GM18951 (cell line): ENCODE data around the gene ALLC.
"Not testable (repeated sequence)": the region's sequence is repeated elsewhere in the genome, so short reads cannot be mapped to it uniquely, and the experiment has no call there.

Experiments used
- POLR2A ChIP-seq: IDR thresholded peaks from 4 replicates; pipeline ENCODE4 v1.6.1; 2011; ENCODE audit warnings: mild to moderate bottlenecking; ENCODE audit not compliant: insufficient read length, insufficient read depth; ENCODE audit errors: extremely low read depth
- in situ Hi-C: fragments of 300-500 bp; cut with MboI; formaldehyde crosslinking; loops from one replicate; pipeline ENCODE4 v1.12.0; 2022; ENCODE audit warnings: low sequenced_read_pairs, mixed read lengths, inconsistent platforms; ENCODE audit not compliant: unreplicated experiment

Gene ALLC

DNA sequence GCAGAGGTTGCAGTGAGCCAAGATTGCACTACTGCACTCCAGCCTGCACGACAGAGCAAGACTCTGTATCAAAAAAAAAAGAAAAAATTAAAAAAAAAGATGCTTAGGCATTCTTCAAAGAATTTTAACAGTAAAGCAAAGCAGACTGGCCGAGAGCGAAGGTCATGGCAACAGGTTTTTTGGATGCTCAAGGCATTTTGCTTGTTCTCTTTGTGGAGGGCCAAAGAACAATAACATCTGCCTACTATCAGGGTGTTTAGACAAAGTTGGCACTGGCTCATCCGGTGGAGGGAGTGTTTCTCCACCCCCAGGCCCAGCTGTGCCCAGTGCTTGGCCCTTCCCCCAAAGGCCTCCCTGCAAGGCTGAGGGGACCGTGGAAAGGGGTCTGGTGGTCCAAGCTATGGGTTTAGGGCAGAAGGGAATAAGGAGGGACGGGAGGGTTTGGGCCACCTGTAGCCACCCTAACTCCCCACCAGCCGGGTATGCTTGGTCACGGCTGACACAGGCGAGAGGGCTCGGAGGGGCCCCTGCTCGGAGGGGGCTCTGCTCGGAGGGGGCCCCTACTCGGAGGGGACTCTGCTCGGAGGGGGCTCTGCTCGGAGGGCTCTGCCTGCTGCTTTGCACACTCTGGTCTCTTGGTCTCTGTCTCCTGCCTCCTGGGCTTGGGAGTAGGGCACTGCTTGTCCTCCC is 26.7 kb upstream of the ALLC start:
- TF ChIP-seq POLR2A: no peak
- in situ Hi-C loops: no loop called here

- TF ChIP-seq POLR2A: no peak
- in situ Hi-C loops: no loop called here
These were observed 25.9 kb upstream of the ALLC start for GRCh38 chr2:3631851-3632659.

DNA sequence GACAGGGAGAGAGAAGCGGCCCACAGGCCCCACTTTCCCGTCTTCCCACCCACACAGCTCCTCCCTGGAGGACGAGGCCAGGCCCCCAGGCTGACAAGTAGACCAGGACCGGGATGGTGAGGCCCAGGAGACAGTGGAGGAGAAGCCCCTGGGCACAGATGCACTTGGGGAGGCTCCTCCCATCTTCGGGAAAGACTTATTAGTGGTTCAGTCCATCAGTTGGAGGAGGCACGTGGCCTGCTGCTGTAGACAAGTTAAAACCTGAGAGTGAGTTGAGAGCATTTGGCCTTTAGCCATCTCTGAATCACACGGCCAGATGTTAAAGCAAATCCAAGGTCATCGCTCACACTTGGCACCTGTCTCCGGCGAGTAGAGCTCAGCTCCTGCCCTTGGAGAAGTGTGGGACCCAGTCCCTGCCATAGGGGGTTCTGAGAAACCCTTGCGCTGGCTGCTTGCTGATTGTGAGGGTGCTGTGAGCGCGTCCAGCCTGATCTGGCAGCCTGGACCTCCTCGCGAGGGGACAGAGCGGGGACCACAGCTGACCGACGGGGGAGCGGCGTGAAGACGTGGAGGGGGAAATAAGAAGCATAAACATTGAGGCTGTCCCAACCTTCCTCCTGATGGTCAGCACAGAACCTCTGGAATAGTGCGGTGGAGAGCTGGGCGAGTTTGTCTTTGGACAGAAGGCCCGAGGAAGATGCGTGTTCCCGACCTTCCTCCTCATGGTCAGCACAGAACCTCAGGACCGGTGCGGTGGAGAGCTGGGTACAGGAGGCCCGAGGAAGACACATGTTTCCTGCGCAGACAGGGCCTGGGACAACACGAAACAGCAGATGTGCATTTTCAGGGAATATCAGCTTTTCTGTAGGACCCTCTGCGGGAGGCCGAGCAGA is 24.7 kb upstream of the ALLC start:
- in situ Hi-C loops: no loop called here
- no peak for TF ChIP-seq POLR2A

- in situ Hi-C loops: no loop called here
- no peak for TF ChIP-seq POLR2A
These were observed 23.9 kb upstream of the ALLC start for GRCh38 chr2:3633982-3634595.

GRCh38 chr2:3634596-3635121 is 23.3 kb upstream of the ALLC start:
- TF ChIP-seq POLR2A: no peak
- in situ Hi-C loops: no loop called here

DNA sequence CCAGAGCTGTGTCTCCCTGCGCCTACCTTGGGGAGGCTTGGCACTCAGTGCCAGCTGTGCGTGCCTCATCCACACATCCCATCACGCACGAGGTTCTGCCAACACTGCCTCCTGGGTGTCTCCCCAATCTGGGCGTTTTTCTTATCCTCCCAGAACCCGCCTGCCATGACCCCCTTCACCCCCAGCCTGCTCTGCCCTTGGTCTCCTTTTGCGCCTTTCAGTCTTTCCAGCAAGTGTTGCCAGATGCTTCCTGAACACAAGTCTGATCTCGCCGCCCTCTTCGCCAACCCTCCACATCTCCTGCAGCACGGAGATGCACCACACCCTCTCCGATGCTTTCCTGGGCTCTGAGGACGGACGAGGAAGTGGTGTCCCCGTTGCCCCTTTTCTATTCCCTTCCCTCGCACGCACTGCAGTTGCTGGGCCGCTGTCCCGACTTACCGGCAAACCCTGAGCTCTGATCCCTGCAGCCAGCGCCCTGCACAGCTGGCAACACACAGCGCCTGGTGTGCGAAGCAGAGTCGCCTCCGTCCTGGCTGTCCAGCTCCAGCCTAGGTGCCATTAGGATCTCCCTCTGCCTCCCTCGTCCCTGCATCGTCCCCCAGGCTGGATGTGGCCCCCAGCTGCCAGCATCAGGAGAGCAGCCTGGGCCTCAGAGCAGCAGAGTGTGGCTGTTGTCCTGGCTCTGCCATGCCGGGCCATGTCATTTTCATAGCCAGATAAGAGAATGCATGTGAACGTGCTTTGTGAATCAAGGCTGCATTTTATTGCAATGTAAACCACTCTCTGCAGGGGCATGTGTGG is 22.6 kb upstream of the ALLC start:
- TF ChIP-seq POLR2A: no peak
- in situ Hi-C loops: no loop called here

- in situ Hi-C loops: not testable (repeated sequence)
These were observed 22.0 kb upstream of the ALLC start for GRCh38 chr2:3635975-3636327.

DNA sequence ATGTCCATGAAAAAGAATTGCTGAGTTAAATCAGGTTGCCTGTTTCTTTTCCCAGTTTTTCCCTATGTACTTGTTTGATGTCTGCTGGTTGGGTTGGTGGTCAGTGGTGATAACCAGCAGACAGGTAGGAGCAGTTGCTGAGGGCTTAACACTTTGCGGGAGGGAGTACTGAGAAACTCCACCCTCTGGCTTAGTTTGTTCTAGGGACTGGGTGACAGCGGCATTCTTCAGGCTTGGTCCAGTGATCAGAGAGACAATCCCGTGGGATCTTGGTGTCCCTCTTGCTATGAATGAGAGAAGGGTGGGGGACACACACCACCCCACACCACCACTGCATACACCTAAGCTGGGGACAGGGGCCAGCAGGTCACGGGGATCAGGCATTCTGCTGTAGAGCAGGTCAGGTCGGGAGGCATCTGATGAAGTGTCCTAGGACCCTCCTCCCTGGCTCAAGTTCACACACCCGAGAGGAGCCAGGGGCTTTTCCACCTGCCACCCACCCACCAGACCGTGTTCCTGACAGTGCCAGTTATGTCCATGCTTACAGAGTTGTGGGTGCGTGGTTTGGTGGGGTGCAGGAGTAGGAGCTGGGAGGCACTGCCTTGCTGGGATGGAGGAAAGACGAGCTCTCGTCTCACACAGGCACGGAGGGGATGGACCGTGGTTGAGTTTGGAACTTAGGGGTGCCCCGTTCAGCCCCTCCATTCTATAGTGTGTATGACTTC is 21.3 kb upstream of the ALLC start:
- in situ Hi-C loops: no loop called here
- no peak for TF ChIP-seq POLR2A

DNA sequence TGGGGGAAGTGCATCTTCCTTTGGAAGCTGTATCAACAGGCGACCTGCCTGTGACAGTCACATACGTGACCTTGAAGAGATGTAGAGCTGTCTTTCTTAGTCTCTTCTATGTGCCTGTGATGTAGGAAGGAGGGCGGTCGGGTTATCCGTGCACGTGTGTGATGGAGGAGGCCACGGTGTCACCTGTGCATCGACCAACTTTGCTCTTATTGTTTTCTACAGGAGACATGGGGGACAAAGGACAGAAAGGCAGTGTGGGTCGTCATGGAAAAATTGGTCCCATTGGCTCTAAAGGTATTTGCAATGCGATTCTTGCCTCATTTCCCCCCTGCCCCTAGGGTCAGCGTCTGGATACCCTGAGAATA is 20.7 kb upstream of the ALLC start:
- in situ Hi-C loops: no loop called here
- no peak for TF ChIP-seq POLR2A

- no peak for TF ChIP-seq POLR2A
- in situ Hi-C loops: no loop called here
These were observed 20.1 kb upstream of the ALLC start for GRCh38 chr2:3637692-3638455.

GRCh38 chr2:3638456-3638810 is 19.6 kb upstream of the ALLC start:
- in situ Hi-C loops: no loop called here

GRCh38 chr2:3639015-3639630 is 18.9 kb upstream of the ALLC start:
- in situ Hi-C loops: no loop called here

More at GRCh38 chr2:3638456-3638810, 19.6 kb upstream of the ALLC start:
- no peak for TF ChIP-seq POLR2A

More at GRCh38 chr2:3639015-3639630, 18.9 kb upstream of the ALLC start:
- no peak for TF ChIP-seq POLR2A
